Activated B cell treated with CpG ODN at 0.5 μM for 24 hours (primary cell): ENCODE measurements around the gene FHIT. TPM values are rescaled to one million over a fixed set of nuclear protein-coding genes. Genes with fewer than 3 reads are reported as not detected.

Source experiments
- ATAC-seq: fragments of 200-7000 bp; cut with Tn5 transposase; one replicate; pipeline ENCODE4 v1.10.0; 2021; ENCODE audit warnings: low read depth, mild to moderate bottlenecking, moderate library complexity
- CTCF ChIA-PET: fragments of 350-600 bp; sonication (Branson Sonifier 250); formaldehyde crosslinking; loops from one replicate; lab custom pipeline; 2021; ENCODE audit warnings: antibody characterized with exemption; lab: Charles Lee
- POLR2A ChIA-PET: fragments of 350-600 bp; sonication (Branson Sonifier 250); formaldehyde crosslinking; loops from one replicate; lab custom pipeline; 2021; ENCODE audit warnings: antibody characterized with exemption; lab: Charles Lee
- DNase-seq: peaks from one replicate; pipeline ENCODE4 v3.0.0; 2022
- H3K27ac Mint-ChIP-seq: one replicate; pipeline ENCODE4 v1.8.0; 2020; ENCODE audit warnings: mixed read lengths
- H3K27me3 Mint-ChIP-seq: one replicate; pipeline ENCODE4 v1.8.0; 2021; ENCODE audit warnings: mixed read lengths
- H3K36me3 Mint-ChIP-seq: one replicate; pipeline ENCODE4 v1.8.0; 2021; ENCODE audit warnings: low read depth, mixed read lengths
- H3K4me1 Mint-ChIP-seq: one replicate; pipeline ENCODE4 v1.8.0; 2021; ENCODE audit warnings: mixed read lengths
- H3K4me3 Mint-ChIP-seq: one replicate; pipeline ENCODE4 v1.8.0; 2020; ENCODE audit warnings: mild to moderate bottlenecking, mixed read lengths
- H3K9me3 Mint-ChIP-seq: one replicate; pipeline ENCODE4 v1.8.0; 2020; ENCODE audit warnings: mixed read lengths
- intact Hi-C: fragments of 100-400 bp; cut with micrococcal nuclease; formaldehyde crosslinking; loops from one replicate; pipeline ENCODE4 v1.15.1; 2024
- total RNA-seq: library from RNA; stranded (reverse); gene quantifications from 2 replicates; pipeline ENCODE4 v1.2.3, GENCODE V29; 2022
- TF ChIP-seq, protein P1 (sequence below): fragments of 200-600 bp; IDR thresholded peaks from one replicate; pipeline ENCODE4 v1.8.0; 2022; ENCODE audit warnings: antibody characterized with exemption, mild to moderate bottlenecking

FHIT gene
- total RNA-seq, 1 donor from 2014 or later: 5.5 TPM

DNA sequence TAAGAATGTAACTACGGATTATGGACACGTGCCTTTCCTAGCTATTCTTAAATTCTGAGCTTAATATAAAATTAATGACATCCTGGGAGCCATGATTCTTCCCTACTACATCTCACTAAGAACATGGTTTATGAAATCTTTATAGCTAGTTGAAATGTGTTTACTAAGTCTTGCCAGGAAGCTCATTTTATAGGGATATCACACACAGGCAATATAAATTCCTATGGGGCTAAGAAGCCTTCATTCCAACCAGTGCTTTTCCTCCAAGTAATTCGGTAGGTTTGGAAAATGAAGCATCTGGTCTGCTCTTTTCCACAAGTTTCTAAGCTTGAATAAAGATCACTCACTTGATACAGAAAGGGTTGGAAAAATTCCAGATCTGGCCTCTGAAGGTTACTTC, 802.6 kb downstream of the FHIT start:
- TF ChIP-seq, protein P1, sequence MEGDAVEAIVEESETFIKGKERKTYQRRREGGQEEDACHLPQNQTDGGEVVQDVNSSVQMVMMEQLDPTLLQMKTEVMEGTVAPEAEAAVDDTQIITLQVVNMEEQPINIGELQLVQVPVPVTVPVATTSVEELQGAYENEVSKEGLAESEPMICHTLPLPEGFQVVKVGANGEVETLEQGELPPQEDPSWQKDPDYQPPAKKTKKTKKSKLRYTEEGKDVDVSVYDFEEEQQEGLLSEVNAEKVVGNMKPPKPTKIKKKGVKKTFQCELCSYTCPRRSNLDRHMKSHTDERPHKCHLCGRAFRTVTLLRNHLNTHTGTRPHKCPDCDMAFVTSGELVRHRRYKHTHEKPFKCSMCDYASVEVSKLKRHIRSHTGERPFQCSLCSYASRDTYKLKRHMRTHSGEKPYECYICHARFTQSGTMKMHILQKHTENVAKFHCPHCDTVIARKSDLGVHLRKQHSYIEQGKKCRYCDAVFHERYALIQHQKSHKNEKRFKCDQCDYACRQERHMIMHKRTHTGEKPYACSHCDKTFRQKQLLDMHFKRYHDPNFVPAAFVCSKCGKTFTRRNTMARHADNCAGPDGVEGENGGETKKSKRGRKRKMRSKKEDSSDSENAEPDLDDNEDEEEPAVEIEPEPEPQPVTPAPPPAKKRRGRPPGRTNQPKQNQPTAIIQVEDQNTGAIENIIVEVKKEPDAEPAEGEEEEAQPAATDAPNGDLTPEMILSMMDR: no peak
- Mint-ChIP-seq H3K4me3 (no peak overlapping the region), H3K27me3 (no peaks in the 10 kb centered on the region), H3K27ac (no peak overlapping the region), H3K36me3 (no peaks in the 10 kb centered on the region), H3K4me1 (no peaks in the 10 kb centered on the region), H3K9me3 (no peaks in the 10 kb centered on the region)
- POLR2A ChIA-PET: no interaction called here
- CTCF ChIA-PET: no interaction called here
- DNase-seq: no peak
- intact Hi-C loops: no loop called here
- no peak for ATAC-seq

DNA sequence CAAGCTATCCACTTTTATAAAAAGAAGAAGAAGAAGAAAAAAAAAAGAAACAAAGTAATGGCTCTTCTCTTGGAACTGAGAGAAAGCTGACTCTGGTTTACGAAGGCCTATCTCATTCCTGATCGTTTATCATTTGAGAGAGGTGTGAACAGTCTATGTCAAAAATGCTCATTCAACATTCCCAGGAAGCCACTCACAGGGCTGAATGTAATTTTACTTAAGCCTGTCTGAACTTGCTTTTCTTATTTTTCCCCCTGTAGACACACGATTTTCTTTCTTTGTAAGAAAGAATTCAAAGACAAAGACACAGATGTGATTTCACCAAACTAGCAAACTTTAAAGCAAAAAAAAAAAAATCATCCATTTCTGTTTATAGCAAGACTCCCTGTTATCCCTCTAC, 805.8 kb downstream of the FHIT start:
- no peaks in the 10 kb centered on the region for H3K4me1 Mint-ChIP-seq
- ATAC-seq (no peak), DNase-seq (no peak)
- intact Hi-C loops: no loop called here
- no peak overlapping the region for H3K27ac Mint-ChIP-seq
- CTCF ChIA-PET: no interaction called here
- no peaks in the 10 kb centered on the region for H3K36me3 Mint-ChIP-seq
- no peaks in the 10 kb centered on the region for H3K9me3 Mint-ChIP-seq
- POLR2A ChIA-PET: no interaction called here
- no peak overlapping the region for H3K4me3 Mint-ChIP-seq
- H3K27me3 Mint-ChIP-seq: no peaks in the 10 kb centered on the region
- TF ChIP-seq, protein P1: no peak

DNA sequence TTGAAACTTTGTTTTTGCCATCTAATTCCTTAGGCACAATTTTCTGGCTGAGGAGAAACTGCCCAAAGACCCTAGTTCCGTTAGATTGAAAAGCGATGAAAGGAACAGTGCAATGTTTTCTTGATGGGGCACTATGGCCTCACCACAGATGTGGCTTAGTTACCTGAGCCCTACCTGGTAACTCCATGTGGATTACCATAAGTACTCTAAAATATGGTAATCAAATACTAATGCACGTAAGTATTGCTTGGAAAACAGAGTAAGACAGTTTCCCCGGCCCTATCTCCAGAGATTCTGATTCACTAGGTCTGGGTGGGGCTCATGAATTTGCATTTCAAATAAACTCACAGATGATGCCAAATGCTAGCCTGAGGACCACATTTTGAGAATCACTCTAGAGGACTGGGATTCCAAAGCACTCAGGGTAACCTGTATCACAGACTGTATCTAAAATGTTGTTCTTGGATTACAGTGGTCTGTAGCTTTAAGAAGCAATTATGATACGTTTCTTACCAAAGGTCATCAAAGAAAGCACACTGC, 806.3 kb downstream of the FHIT start:
- Mint-ChIP-seq H3K27me3 (no peaks in the 10 kb centered on the region), H3K4me1 (no peaks in the 10 kb centered on the region), H3K36me3 (no peaks in the 10 kb centered on the region), H3K9me3 (no peaks in the 10 kb centered on the region), H3K4me3 (no peak overlapping the region), H3K27ac (no peak overlapping the region)
- TF ChIP-seq, protein P1: no peak
- intact Hi-C loops: no loop called here
- ChIA-PET CTCF (no interaction called here), POLR2A (no interaction called here)
- ATAC-seq (no peak), DNase-seq (no peak)

DNA sequence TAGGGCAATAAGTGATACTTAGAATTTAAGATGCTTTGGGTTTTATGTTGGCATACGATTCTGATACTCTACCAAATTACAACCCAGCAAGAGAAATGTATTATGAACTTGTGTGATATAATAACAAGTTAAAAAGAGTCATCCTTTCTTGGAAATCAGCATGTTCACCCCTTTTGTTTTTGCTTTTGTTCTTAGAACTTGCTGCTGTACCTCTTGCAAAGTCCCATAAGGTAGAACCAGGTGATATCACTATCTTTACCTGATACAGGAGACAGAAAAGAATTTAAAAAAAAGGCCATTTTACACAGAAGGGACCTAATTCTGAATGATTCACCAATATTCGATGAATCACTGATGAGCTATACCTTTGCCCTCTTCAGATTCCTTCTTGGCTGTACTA, 810.4 kb downstream of the FHIT start:
- CTCF ChIA-PET: no interaction called here
- H3K27me3 Mint-ChIP-seq: no peaks in the 10 kb centered on the region
- no peak overlapping the region for H3K4me3 Mint-ChIP-seq
- no peaks in the 10 kb centered on the region for H3K9me3 Mint-ChIP-seq
- H3K4me1 Mint-ChIP-seq: no peaks in the 10 kb centered on the region
- intact Hi-C loops: no loop called here
- H3K36me3 Mint-ChIP-seq: no peaks in the 10 kb centered on the region
- POLR2A ChIA-PET: no interaction called here
- no peak overlapping the region for H3K27ac Mint-ChIP-seq
- ATAC-seq (no peak), DNase-seq (no peak)
- TF ChIP-seq, protein P1: no peak

DNA sequence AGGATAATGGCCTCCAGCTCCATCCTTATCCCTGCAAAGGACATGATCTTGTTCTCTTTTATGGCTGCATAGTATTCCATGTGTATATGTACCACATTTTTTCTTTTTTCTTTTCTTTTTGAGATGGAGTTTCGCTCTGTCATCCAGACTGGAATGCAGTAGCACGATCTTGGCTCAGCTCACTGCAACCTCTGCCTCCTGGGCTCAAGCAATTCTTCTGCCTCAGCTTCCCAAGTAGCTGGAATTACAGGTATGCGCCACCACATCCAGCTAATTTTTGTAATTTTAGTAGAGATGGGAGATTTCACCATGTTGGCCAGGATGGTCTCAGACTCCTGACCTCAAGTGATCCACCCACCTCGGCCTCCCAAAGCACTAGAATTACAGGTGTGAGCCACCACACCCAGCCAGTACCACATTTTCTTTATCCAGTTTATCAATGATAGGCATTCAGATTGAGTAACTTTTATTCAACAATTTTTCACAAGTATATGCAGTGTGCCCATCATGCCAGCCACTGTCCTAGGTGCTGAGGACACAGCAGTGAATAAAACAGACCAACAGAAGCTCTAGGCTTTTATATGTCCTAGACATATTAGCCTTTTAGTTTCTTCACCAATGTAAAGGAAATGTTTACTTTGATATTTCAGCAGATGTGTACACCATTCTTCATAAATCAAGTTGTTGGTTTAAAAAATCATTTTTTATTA, 815.2 kb downstream of the FHIT start:
- H3K36me3 Mint-ChIP-seq: no peaks in the 10 kb centered on the region
- TF ChIP-seq, protein P1: no peak
- intact Hi-C loops: no loop called here
- CTCF ChIA-PET: no interaction called here
- ATAC-seq (no peak), DNase-seq (no peak)
- H3K4me3 Mint-ChIP-seq: no peak overlapping the region
- H3K27me3 Mint-ChIP-seq: no peaks in the 10 kb centered on the region
- POLR2A ChIA-PET: no interaction called here
- H3K9me3 Mint-ChIP-seq: no peaks in the 10 kb centered on the region
- H3K27ac Mint-ChIP-seq: no peak overlapping the region
- no peaks in the 10 kb centered on the region for H3K4me1 Mint-ChIP-seq
